ENCODE measurements around the gene CPA2.

GRCh38 chr7:130262448-130262847, 4.2 kb upstream of the CPA2 start:
- TF ChIP-seq POLR2AphosphoS5 (IDR thresholded peaks at IDR 0.05; ENCODE audit: low read depth, low read length) (no peak), TAF1 (IDR thresholded peaks at IDR 0.05; ENCODE audit: low read depth, low read length) (no peak), SPI1 (IDR thresholded peaks at IDR 0.05; ENCODE audit: low read depth, low read length) (no peak), POLR2A (IDR thresholded peaks at IDR 0.05; ENCODE audit: low read depth, low read length) (no peak), POU2F2 (IDR thresholded peaks at IDR 0.05; ENCODE audit: low read depth, low read length) (no peak)
